Upper lobe of right lung (tissue), 1 donor: ENCODE data around the gene KRR1. TPM values are rescaled to one million over a fixed set of nuclear protein-coding genes. Genes with fewer than 3 reads are reported as not detected.

Experiments used
- ATAC-seq: fragments of 200-7000 bp; cut with Tn5 transposase; one replicate; pipeline ENCODE4 v1.9.1; 2020; ENCODE audit warnings: mild to moderate bottlenecking, moderate library complexity
- DNase-seq: peaks from one replicate; pipeline ENCODE4 v3.0.0-alpha.2; 2020
- H3K27ac ChIP-seq: fragments of 200-600 bp; one replicate; pipeline ENCODE4 v1.8.0; 2022
- H3K27me3 ChIP-seq: fragments of 200-600 bp; one replicate; pipeline ENCODE4 v1.8.0; 2022; ENCODE audit warnings: mild to moderate bottlenecking
- H3K36me3 ChIP-seq: fragments of 200-600 bp; one replicate; pipeline ENCODE4 v1.8.0; 2022
- H3K4me1 ChIP-seq: fragments of 200-600 bp; one replicate; pipeline ENCODE4 v1.8.0; 2022
- H3K4me3 ChIP-seq: fragments of 200-600 bp; one replicate; pipeline ENCODE4 v1.8.0; 2022; ENCODE audit warnings: mild to moderate bottlenecking
- H3K9me3 ChIP-seq: fragments of 200-600 bp; one replicate; pipeline ENCODE4 v1.8.0; 2022
- intact Hi-C: fragments of 100-400 bp; cut with DNase I; formaldehyde crosslinking; loops from one replicate; pipeline ENCODE4 v1.11.0; 2022
- total RNA-seq: library from RNA; stranded (reverse); fragmentation: NEBNext Ultra II Directional; extraction: Animal tissue kit (Norgen Biotek cat#: 25700); gene quantifications from one replicate; pipeline ENCODE4 v1.2.1, GENCODE V29; 2021
- TF ChIP-seq, protein P1 (sequence below): fragments of 200-600 bp; IDR thresholded peaks from one replicate; pipeline ENCODE4 v1.8.0; 2022; ENCODE audit warnings: antibody characterized with exemption
- donor health status: DM: no; HTN: yes; CAD: no; lungs with severe emphysema.

KRR1 gene
- total RNA-seq, 1 donor from 2014 or later = 45.3 TPM

DNA sequence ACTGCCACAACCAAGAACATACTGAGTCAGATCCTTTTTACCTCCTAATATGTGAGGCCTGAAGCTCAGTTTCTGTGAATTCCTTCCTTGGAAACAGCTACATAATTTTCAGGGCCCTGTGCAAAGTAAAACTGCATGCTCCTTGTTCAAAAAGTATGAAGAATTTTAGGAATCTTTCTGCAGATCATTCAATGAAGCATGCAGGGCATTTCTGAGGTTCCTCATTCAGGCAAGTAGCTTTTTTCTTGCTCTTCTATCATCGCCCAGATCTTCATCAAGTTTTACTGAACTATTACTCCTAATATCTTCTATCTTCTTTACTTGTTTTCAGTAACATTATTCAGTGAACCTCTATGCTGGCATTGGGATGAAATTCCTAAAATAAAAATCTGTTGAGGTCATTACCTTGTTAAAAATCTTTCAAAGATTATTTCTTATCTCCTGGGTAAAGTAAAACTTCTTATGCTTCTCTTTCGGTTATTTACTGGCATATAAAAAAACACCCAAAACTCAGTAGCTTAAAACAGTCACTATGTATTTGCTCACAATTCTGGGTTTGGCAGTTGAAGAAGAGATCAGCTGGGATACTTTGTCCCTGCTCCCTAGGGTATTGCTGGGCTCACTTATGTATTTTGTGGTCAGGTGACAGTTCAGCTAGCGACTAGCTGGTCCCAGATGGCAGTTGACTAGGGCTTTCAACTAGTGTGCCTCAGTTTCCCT lies 42.6 kb upstream of the KRR1 start:
- Histone ChIP-seq H3K4me3 (no peak overlapping the region), H3K27me3 (no peaks in the 10 kb centered on the region), H3K4me1 (peaks cover 15% of the 10 kb centered on the region), H3K9me3 (no peaks in the 10 kb centered on the region), H3K27ac (no peak overlapping the region), H3K36me3 (no peaks in the 10 kb centered on the region)
- intact Hi-C loops = no loop called here
- ATAC-seq = no peak
- DNase-seq = no peak
- TF ChIP-seq, protein P1, sequence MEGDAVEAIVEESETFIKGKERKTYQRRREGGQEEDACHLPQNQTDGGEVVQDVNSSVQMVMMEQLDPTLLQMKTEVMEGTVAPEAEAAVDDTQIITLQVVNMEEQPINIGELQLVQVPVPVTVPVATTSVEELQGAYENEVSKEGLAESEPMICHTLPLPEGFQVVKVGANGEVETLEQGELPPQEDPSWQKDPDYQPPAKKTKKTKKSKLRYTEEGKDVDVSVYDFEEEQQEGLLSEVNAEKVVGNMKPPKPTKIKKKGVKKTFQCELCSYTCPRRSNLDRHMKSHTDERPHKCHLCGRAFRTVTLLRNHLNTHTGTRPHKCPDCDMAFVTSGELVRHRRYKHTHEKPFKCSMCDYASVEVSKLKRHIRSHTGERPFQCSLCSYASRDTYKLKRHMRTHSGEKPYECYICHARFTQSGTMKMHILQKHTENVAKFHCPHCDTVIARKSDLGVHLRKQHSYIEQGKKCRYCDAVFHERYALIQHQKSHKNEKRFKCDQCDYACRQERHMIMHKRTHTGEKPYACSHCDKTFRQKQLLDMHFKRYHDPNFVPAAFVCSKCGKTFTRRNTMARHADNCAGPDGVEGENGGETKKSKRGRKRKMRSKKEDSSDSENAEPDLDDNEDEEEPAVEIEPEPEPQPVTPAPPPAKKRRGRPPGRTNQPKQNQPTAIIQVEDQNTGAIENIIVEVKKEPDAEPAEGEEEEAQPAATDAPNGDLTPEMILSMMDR = no peak

DNA sequence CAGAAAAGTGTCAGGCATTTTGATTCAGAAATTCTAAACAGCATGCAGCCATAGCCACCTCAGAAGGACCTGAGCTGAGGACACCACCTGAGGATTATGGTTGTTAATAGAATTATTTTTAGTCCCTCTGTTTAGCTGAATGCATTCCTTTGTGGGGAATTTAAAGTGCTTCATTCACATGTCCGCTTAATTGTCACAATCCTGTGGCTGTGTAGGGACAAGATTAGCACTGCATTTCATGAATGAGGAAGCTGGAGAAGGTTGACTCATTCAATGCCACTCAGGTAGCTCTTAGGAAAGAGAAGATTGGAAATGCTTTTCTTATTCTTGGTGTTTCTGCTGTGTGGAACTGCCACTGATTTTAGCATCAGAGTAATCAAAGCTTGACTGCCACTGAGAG lies 42.0 kb upstream of the KRR1 start:
- TF ChIP-seq, protein P1 = no peak
- H3K27me3 ChIP-seq = no peaks in the 10 kb centered on the region

DNA sequence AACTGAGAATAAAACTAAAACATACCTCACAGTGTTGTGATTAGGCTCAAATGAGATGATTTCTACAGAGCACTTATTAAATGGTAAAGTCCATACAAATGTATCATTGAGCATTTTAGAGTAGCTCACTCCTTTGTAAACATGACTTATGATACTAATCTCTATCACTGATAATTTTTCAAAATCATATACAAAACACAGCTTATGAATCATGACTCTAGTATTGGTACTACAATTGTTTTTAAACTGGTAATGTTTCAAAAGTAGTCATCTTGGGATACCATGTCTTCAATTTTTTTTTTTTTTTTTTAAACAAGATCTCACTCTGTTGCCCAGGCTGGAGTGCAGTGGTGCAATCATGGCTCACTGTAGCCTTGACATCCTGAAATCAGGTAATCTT lies 40.1 kb upstream of the KRR1 start:
- intact Hi-C loops = no loop called here
- no peak overlapping the region for H3K27ac ChIP-seq
- ATAC-seq = no peak
- H3K27me3 ChIP-seq = no peaks in the 10 kb centered on the region
- H3K9me3 ChIP-seq = no peaks in the 10 kb centered on the region
- TF ChIP-seq, protein P1 = no peak
- no peak for DNase-seq
- peaks cover 15% of the 10 kb centered on the region for H3K4me1 ChIP-seq
- H3K4me3 ChIP-seq = no peak overlapping the region
- no peaks in the 10 kb centered on the region for H3K36me3 ChIP-seq

More for the DNA sequence above, 42.0 kb upstream of the KRR1 start:
- ATAC-seq = peak; percentile 78
- Histone ChIP-seq H3K4me3 (no peak overlapping the region), H3K9me3 (no peaks in the 10 kb centered on the region), H3K36me3 (no peaks in the 10 kb centered on the region), H3K4me1 (peaks cover 15% of the 10 kb centered on the region), H3K27ac (no peak overlapping the region)
- intact Hi-C loops = no loop called here
- no peak for DNase-seq

DNA sequence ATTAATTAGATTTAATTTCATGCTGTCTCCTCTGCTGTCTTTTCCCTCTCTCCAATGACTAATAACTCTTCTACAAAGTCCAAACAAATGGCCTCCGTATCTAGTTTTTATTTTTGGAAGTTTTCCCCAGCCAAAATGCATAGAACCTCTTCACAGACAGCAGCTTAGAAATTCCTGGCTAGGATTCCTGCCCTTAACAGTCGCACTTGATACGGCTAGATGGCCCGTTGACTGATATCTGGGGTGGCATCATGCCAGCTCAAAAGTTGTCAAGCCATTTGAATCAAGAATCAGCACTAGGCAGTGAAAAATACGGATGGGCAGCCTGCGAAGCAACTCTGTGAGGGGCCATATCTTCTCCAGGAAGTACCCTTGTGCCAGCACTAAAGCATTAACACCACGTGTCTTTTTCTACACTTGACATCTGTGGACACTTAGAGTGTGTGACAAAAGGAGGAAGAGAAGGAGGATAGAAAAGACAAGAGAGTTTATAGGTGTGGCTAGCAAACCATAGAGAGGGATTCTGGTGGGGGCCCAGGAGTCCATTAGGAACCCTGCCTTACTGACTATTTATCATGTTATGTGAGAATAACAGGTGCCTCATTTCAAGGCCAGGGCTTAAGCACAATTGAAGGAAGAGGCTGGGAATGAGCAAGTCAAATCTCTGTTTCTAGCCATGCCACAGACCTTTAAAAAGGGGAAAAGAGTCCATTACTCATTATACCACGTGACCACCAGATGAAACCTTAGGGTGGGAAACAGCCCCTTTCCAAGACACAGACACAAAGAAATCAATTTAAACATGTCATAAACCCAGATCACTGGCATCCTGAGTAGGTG lies 39.2 kb upstream of the KRR1 start:
- ATAC-seq (no peak), DNase-seq (no peak)
- Histone ChIP-seq H3K27me3 (no peaks in the 10 kb centered on the region), H3K9me3 (no peaks in the 10 kb centered on the region), H3K4me1 (peaks cover 15% of the 10 kb centered on the region), H3K36me3 (no peaks in the 10 kb centered on the region), H3K27ac (no peak overlapping the region), H3K4me3 (no peak overlapping the region)
- TF ChIP-seq, protein P1 = no peak
- intact Hi-C loops = no loop called here

DNA sequence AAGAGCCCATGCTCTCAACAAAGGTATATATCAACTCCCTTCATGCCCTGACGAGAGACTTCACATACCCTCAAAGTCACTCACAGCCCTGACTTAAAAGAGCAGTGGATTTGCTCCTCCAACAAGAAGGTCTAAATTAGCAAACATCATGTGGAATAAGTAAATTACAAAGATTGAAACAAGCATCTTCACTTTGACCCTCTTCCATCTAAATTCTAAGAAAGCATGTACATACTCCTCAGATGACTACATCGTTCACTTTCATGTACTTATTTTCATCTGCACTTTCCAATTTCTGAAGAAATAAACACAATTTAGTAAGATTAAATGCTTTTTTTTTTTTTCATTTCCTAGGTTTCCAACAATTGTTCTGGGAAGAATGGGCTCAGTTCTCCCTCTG lies 38.6 kb upstream of the KRR1 start:
- intact Hi-C loops = no loop called here
- no peaks in the 10 kb centered on the region for H3K36me3 ChIP-seq
- ATAC-seq (no peak), DNase-seq (no peak)
- TF ChIP-seq, protein P1 = no peak
- no peak overlapping the region for H3K27ac ChIP-seq
- H3K4me1 ChIP-seq = peaks cover 15% of the 10 kb centered on the region
- no peaks in the 10 kb centered on the region for H3K9me3 ChIP-seq
- no peak overlapping the region for H3K4me3 ChIP-seq
- H3K27me3 ChIP-seq = no peaks in the 10 kb centered on the region
